ENCODE measurements around the gene TIPARP.

TIPARP gene

GRCh38 chr3:156745766-156746165 lies 71.4 kb downstream of the TIPARP start:
- Histone ChIP-seq H3K36me3 (replicated peaks; ENCODE audit: insufficient read depth, low read length) (no peaks in the 10 kb centered on the region), H3K79me2 (ENCODE audit: low read length) (no peaks in the 10 kb centered on the region), H3K9ac (ENCODE audit: low read length) (no peak overlapping the region), H2AFZ (ENCODE audit: low read length) (no peak overlapping the region), H3K4me2 (ENCODE audit: low read depth, low read length) (no peak overlapping the region), H3K9me3 (replicated peaks; ENCODE audit: insufficient read depth, low read length) (no peaks in the 10 kb centered on the region), H3F3A (ENCODE audit: insufficient read depth, low read length) (peaks cover 9% of the 10 kb centered on the region; the same call in 1 of the 2 replicates), H3K27me3 (replicated peaks; ENCODE audit: insufficient read depth, low read length) (no peaks in the 10 kb centered on the region), H3K9me2 (replicated peaks; ENCODE audit: insufficient read depth, low read length) (no peaks in the 10 kb centered on the region), H4K20me1 (ENCODE audit: insufficient read depth, low read length) (no peaks in the 10 kb centered on the region), H3K4me3 (ENCODE audit: low read length) (no peak overlapping the region), H3K4me1 (ENCODE audit: low read length) (peaks cover 17% of the 10 kb centered on the region), H3K27ac (ENCODE audit: low read length) (no peak overlapping the region)
- DNase-seq: no peak
- TF ChIP-seq EZH2 (optimal IDR thresholded peaks at IDR 0.05; ENCODE audit: low read depth, low read length) (no peak), CTCF (IDR thresholded peaks at IDR 0.05; ENCODE audit: low read length) (no peak), EZH2phosphoT487 (IDR thresholded peaks at IDR 0.05; ENCODE audit: low read length) (no peak)

DNA sequence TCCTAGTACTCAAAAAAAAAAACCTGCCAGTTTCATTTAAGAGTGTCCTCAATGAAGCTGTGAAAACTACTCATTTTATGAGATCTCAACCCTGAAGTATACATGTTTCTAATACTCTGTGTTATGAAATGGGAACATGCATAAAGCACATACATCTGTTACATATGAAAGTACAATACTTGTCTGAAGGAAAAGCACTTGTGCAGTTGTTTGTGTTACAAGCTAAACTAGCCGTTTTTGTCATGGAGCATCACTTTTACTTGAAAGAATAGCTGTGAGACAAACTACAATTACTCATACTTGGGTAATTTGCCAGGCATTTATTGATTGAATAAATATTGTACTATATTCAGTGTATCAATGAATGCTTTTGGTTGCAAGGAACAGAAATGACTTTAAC lies 72.7 kb downstream of the TIPARP start:
- Histone ChIP-seq H3K27me3 (replicated peaks; ENCODE audit: insufficient read depth, low read length) (no peaks in the 10 kb centered on the region), H3K4me1 (ENCODE audit: low read length) (peaks cover 12% of the 10 kb centered on the region), H3K9me3 (replicated peaks; ENCODE audit: insufficient read depth, low read length) (no peaks in the 10 kb centered on the region), H3K4me2 (ENCODE audit: low read depth, low read length) (no peak overlapping the region), H4K20me1 (ENCODE audit: insufficient read depth, low read length) (no peaks in the 10 kb centered on the region), H3K79me2 (ENCODE audit: low read length) (no peaks in the 10 kb centered on the region), H3K9ac (ENCODE audit: low read length) (no peak overlapping the region), H3F3A (ENCODE audit: insufficient read depth, low read length) (peaks cover 6% of the 10 kb centered on the region; the same call in 1 of the 2 replicates), H3K9me2 (replicated peaks; ENCODE audit: insufficient read depth, low read length) (no peaks in the 10 kb centered on the region), H3K27ac (ENCODE audit: low read length) (no peak overlapping the region), H3K4me3 (ENCODE audit: low read length) (no peak overlapping the region), H3K36me3 (replicated peaks; ENCODE audit: insufficient read depth, low read length) (no peaks in the 10 kb centered on the region), H2AFZ (ENCODE audit: low read length) (no peak overlapping the region)
- DNase-seq: no peak
- TF ChIP-seq EZH2phosphoT487 (IDR thresholded peaks at IDR 0.05; ENCODE audit: low read length) (no peak), EZH2 (optimal IDR thresholded peaks at IDR 0.05; ENCODE audit: low read depth, low read length) (no peak)

DNA sequence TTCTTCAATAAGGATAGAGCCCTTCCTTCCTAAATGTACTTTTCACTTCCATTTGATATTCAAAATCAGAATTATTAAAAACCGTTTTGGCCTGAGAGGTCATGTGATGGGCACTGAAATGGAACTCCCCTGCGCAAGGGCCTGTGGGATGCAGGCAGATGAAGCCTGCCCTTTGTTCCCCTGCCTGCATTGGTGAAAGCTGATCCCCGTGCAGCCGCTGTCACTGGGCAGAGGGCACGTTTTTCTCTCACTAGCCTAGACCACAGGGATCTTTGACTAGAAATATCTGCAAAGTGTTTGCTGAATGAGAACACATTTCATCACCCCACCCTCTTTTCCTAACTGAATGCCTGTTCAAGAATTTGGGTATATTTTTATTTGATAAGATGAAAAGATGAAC lies 74.9 kb downstream of the TIPARP start:
- Histone ChIP-seq H3K4me2 (ENCODE audit: low read depth, low read length) (no peak overlapping the region), H3K9me3 (replicated peaks; ENCODE audit: insufficient read depth, low read length) (no peaks in the 10 kb centered on the region), H3K9me2 (replicated peaks; ENCODE audit: insufficient read depth, low read length) (no peaks in the 10 kb centered on the region), H3K4me3 (ENCODE audit: low read length) (no peak overlapping the region), H2AFZ (ENCODE audit: low read length) (no peak overlapping the region), H3F3A (ENCODE audit: insufficient read depth, low read length) (no peaks in the 10 kb centered on the region), H3K27me3 (replicated peaks; ENCODE audit: insufficient read depth, low read length) (no peaks in the 10 kb centered on the region), H3K4me1 (ENCODE audit: low read length) (no peaks in the 10 kb centered on the region), H4K20me1 (ENCODE audit: insufficient read depth, low read length) (no peaks in the 10 kb centered on the region), H3K36me3 (replicated peaks; ENCODE audit: insufficient read depth, low read length) (no peaks in the 10 kb centered on the region), H3K9ac (ENCODE audit: low read length) (no peak overlapping the region), H3K79me2 (ENCODE audit: low read length) (no peaks in the 10 kb centered on the region), H3K27ac (ENCODE audit: low read length) (no peak overlapping the region)
- no peak for DNase-seq
- TF ChIP-seq EZH2 (optimal IDR thresholded peaks at IDR 0.05; ENCODE audit: low read depth, low read length): no peak
- TF ChIP-seq EZH2phosphoT487 (IDR thresholded peaks at IDR 0.05; ENCODE audit: low read length): no peak
- TF ChIP-seq CTCF (IDR thresholded peaks at IDR 0.05; ENCODE audit: low read length): no peak

DNA sequence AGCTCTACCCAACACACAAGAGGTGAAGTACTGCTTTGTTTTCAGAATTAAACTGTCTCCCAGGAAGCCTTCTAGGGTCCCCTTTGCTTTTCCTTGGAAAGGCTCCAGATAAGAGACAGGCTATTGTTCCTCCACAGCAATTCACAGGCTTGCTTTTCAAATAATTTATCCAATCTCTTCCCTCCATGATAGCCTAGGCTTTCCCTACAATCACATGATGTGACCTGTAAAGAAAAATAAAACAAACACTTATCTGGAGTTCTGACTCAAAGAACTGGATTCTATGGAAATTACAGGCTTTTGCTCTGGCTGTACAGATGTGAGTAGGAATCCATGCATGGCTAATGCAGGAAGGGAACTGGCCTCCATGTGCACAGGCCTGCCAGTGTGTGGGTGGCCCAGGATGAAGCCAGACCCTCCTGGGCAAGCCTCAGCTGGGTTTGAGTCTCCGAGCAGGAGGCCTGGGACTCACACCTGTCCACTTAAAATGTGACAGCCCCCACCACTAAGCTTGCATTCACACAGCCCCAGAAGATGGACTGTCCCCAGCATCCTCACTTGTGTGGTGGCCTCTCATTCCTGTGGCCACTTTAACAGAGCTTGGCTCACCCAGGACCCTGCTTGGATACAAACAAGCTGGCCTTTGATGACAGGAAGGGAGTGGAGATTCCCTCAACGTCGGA lies 75.9 kb downstream of the TIPARP start:
- H3K36me3 ChIP-seq (replicated peaks; ENCODE audit: insufficient read depth, low read length): no peaks in the 10 kb centered on the region
- TF ChIP-seq EZH2phosphoT487 (IDR thresholded peaks at IDR 0.05; ENCODE audit: low read length) (no peak), EZH2 (optimal IDR thresholded peaks at IDR 0.05; ENCODE audit: low read depth, low read length) (no peak), CTCF (IDR thresholded peaks at IDR 0.05; ENCODE audit: low read length) (no peak)
- no peak overlapping the region for H3K27ac ChIP-seq (ENCODE audit: low read length)
- no peaks in the 10 kb centered on the region for H3K79me2 ChIP-seq (ENCODE audit: low read length)
- H3K9ac ChIP-seq (ENCODE audit: low read length): no peak overlapping the region
- H3K9me2 ChIP-seq (replicated peaks; ENCODE audit: insufficient read depth, low read length): no peaks in the 10 kb centered on the region
- H3K9me3 ChIP-seq (replicated peaks; ENCODE audit: insufficient read depth, low read length): no peaks in the 10 kb centered on the region
- H2AFZ ChIP-seq (ENCODE audit: low read length): no peak overlapping the region
- H3K4me3 ChIP-seq (ENCODE audit: low read length): no peak overlapping the region
- H3K4me1 ChIP-seq (ENCODE audit: low read length): no peaks in the 10 kb centered on the region
- H3F3A ChIP-seq (ENCODE audit: insufficient read depth, low read length): no peaks in the 10 kb centered on the region
- H4K20me1 ChIP-seq (ENCODE audit: insufficient read depth, low read length): no peaks in the 10 kb centered on the region
- no peak for DNase-seq
- no peaks in the 10 kb centered on the region for H3K27me3 ChIP-seq (replicated peaks; ENCODE audit: insufficient read depth, low read length)
- no peak overlapping the region for H3K4me2 ChIP-seq (ENCODE audit: low read depth, low read length)

Measured in MM.1S (cell line).